HFF-Myc (cell line): ENCODE measurements around the gene ALDH16A1.
"Not testable (repeated sequence)": the region's sequence is repeated elsewhere in the genome, so short reads cannot be mapped to it uniquely, and the experiment has no call there.

Experiments used
- DNase-seq: peaks from one replicate; pipeline ENCODE4 v3.0.0-alpha.2; 2011; ENCODE audit warnings: low read depth; ENCODE audit errors: extremely low read depth
- H3K4me3 ChIP-seq: replicated peaks from 2 replicates; pipeline ENCODE4 v1.5.1; 2011; ENCODE audit warnings: low read depth, mild to moderate bottlenecking, control low read depth, low read length
- CTCF ChIP-seq: IDR thresholded peaks from 2 replicates; pipeline ENCODE4 v1.5.1; 2012; ENCODE audit warnings: mild to moderate bottlenecking, low read depth, low read length, control low read depth; ENCODE audit errors: missing control alignments

ALDH16A1 gene

GRCh38 chr19:49455773-49456172, 2.7 kb downstream of the ALDH16A1 start:
- DNase-seq, result no peak
- no peak for TF ChIP-seq CTCF
- H3K4me3 ChIP-seq, result no peak overlapping the region

- no peak overlapping the region for H3K4me3 ChIP-seq
- no peak for DNase-seq
- TF ChIP-seq CTCF, result no peak
These were observed 3.3 kb downstream of the ALDH16A1 start for GRCh38 chr19:49456326-49456725.

- no peak for TF ChIP-seq CTCF
- no peak overlapping the region for H3K4me3 ChIP-seq
- DNase-seq, result no peak
These were observed 5.5 kb downstream of the ALDH16A1 start for GRCh38 chr19:49458567-49458903.

GRCh38 chr19:49459388-49459787, 6.4 kb downstream of the ALDH16A1 start:
- H3K4me3 ChIP-seq, result no peak overlapping the region
- DNase-seq, result no peak
- no peak for TF ChIP-seq CTCF

- not testable (repeated sequence) for H3K4me3 ChIP-seq, DNase-seq
These were observed 8.1 kb downstream of the ALDH16A1 start for GRCh38 chr19:49461130-49461529.

- no peak for DNase-seq
- TF ChIP-seq CTCF, result no peak
These were observed 8.6 kb downstream of the ALDH16A1 start for GRCh38 chr19:49461656-49462055.

GRCh38 chr19:49462492-49462891, 9.5 kb downstream of the ALDH16A1 start:
- TF ChIP-seq CTCF, result no peak
- no peak for DNase-seq
- no peak overlapping the region for H3K4me3 ChIP-seq

More at GRCh38 chr19:49461656-49462055, 8.6 kb downstream of the ALDH16A1 start:
- H3K4me3 ChIP-seq, result no peak overlapping the region
